Right kidney (tissue), 1 donor: ENCODE results near the gene SRMS.

Experiments
- DNase-seq: peaks from one replicate; pipeline ENCODE4 v3.0.0-alpha.2; 2016

Gene SRMS

GRCh38 chr20:63537525-63538203 is 9.9 kb downstream of the SRMS start:
- peak; percentile 81 for DNase-seq

GRCh38 chr20:63536997-63537524 is 10.5 kb downstream of the SRMS start, which contains the start of gene PTK6:
Gene PTK6, minus strand, starts transcription at chr20:63537376. Its CDS starts 62 bp downstream, at chr20:63537314.
- no peak for DNase-seq

DNA sequence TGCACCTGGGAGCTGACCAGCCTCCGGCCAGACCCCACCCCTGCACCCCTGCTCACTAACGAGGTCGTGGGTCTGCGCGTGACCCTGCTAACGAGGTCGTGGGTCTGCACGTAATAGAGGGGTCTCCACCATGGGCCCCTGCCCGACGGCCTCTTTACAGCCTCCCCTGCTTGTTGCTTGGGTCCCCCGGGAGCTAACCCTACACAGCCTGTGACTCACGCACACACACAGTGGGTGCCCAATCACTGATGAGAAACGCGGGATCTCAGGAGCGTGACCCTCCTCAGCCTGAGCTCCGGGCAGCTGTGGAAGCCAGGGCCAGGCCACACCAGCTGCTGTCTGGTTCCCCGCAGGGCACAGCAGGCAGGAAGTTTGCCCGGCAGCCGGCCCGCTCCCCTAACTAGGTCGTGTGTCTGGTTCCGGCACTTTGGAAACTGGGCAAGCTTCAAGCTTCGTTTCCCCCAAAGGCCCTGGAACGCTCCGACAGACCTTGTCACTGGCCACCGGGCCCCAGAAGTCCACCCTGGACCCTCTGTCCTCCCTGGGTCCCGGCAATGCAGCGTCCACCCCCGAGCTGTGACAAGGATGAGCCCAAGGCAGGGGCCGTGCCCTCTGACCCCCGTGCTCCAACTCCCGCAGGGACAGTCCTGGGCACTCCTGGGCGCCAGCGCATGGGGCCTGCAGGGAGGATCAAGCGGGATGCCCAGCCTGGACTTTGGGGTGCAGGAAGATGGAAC is 11.1 kb downstream of the SRMS start:
- DNase-seq = peak; percentile 20

GRCh38 chr20:63534831-63535651 is 12.5 kb downstream of the SRMS start:
- peak; percentile 38 for DNase-seq

GRCh38 chr20:63534427-63534830 is 13.1 kb downstream of the SRMS start:
- no peak for DNase-seq

GRCh38 chr20:63533871-63534393 is 13.6 kb downstream of the SRMS start:
- peak; percentile 37 for DNase-seq

- no peak for DNase-seq
Observed at GRCh38 chr20:63533388-63533787, 14.2 kb downstream of the SRMS start.

DNA sequence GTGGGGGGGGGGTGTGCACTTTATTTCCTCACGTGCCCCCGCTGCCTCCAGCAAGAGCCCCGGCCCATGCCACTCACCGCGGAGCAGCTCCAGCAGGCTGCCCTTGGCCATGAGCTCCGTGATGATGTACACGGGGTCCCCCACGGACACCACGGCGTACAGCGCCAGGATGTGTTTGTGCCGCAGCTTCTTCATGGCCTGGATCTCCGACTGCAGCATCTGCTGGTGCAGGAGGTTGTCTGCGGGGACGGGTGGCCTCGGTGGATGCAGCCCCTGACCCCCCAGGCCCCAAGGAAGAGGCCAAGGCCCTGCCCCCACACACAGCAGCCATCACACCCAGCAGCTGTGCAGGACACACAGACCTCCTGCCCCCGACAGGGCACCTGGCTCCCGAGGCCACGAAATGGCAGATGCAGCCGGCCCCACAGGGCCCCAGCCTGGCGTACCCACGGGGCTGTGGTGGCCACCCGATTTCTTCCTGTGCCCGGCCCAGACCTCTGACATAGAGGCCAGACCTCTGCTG is 15.0 kb downstream of the SRMS start:
- DNase-seq = no peak

DNA sequence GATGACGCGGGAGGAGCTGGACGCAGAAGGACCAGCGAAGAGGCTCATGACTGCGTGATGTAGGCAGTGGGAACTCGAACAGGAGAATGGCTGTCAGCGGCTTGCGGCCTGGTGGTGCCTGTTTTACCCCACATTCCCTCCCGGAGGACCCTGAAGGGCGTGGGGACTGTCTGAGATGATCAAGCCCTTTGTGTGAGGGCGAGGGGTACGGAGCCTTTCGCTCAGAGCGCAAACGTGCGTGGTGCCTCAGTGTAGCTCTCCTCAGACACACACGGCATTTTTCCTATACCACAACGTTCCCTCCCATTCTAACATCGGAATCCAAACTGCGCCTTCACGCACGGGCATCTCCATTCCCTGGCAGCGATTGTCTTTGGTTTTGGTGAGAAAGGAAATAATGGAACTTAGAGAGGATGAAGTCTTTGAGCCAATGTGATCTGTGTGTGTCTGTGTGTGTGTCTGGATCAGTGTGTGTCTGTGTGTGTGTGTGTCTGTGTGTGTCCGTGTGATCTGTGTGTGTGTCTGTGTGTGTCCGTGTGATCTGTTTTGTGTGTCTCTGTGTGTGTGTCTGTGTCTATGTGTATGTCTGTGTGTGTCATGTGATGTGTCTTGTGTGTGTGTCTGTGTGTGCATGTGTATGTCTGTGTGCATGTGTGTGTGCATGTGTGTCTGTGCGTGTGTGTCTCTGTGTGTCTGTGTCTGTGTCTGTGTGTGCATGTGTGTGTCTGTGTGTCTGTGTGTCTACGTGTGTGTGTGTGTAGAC is 15.7 kb downstream of the SRMS start:
- DNase-seq = no peak

GRCh38 chr20:63530788-63531160 is 16.8 kb downstream of the SRMS start:
- no peak for DNase-seq

DNA sequence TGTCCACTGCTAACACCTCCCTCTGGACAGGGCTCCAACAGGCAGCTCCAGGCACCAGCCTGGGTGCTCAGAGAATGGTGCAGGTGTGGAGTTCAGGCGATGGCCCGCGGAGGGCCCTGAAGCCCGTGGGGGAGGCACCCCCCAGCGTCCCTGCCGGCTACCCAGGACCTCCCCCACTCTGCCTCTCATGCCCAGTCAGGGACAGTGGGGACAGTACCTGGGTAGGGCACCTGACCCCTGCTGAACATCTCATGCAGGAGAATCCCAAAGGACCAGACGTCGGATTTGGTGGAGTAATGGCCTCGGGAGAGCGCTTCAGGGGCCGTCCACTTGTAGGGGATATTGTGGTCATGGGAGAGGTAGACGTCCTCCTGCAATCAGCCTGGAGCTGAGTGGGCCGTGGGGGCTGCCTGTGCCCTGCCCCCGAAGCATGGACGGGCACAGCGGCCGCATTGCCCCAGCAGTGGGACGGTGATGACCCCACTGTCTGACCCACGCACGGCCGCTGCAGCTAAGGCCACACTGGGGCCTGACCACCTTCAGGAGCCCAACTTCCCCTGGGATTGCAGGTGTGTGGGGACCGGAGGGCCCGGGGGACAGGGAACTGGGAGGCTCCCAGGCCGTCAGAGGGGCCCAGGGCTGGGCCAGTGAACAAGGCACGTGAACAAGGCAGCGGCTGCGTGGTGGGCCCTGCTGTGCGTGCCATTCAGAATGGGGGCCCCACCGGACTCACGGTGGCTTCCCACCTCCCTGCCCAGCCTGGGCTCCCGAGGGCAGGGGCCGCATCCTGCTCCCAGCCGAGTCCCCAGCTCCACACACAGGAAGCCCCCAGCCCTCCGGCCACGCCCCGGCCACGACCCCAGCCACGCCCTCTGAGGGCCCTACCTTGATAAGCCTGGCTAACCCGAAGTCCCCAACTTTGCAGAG is 17.4 kb downstream of the SRMS start:
- DNase-seq = peak; percentile 12

DNA sequence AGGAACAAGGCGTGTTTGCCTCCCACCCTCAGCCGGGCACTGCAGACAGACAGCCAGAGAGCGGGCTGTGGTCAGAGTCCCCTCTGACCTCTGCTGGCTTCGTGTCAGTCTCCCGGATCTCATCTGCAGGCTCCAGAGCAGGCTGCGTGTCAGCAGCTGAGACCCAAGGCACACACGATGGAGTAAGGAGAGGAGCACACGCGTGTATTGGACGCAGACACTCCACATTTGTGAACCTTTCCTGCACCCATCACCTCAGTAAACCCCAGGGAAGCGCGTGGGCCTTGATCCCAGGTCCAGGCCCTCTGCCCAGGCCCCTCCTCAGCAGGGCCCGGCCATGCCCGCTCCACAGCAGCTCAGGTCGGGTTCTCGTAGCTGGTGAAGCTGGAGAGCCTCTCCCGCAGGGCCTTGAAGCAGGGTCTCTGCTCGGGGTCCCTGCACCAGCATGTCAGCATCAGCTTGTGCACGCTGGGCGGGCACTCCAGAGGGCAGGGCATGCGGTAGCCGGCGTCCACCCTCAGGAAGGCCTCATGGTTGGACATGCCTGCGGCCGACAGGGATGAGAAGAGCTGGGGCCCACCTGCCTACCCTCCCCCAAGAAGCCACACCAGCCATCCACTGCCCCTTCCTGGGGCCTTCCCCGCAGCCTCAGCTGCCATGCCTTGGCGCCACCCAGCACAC is 18.2 kb downstream of the SRMS start:
- peak; percentile 10 for DNase-seq

GRCh38 chr20:63527184-63527583 is 20.4 kb downstream of the SRMS start:
- no peak for DNase-seq

DNA sequence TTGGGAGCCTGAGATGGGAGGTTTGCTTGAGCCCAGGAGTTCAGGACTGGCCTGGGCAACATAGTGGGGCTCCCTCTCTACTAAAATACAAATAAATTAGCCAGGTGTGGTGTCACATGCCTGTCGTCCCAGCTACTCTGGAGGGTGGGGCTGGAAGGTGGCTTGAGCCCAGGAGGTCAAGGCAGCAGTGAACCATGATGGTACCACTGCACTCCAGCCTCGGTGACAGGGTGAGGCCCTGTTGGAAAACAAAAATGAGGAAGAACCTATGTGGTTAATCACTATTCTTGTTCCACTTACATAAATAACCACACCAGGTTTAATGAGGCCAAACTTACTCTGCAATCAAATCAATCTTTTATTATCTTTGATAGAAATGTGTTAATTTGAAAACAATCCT is 21.6 kb downstream of the SRMS start:
- DNase-seq = no peak

GRCh38 chr20:63525185-63525584 is 22.4 kb downstream of the SRMS start:
- DNase-seq = no peak

- no peak for DNase-seq
Observed at GRCh38 chr20:63522981-63523611, 24.5 kb downstream of the SRMS start.

GRCh38 chr20:63522091-63522868 is 25.3 kb downstream of the SRMS start:
- no peak for DNase-seq

DNA sequence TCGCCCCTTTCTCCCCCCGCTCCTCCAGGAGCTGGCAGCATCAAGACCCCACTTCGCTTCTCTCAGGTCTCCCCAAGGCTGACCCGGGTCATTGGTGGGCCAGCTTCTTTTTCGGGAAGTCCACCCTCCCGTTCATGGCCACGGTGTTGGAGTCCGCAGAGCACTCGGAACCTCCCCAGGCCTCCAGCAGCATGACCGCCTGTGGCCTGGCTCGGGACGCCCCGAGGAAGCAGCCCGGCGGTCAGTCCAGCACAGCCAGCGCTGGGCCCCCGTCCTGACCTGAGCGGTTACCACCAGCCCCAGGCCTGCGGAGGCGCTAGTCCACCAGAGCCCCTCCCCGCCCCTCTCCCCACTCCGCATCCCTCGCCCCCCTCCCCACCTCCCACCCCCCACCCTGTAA is 25.9 kb downstream of the SRMS start:
- DNase-seq = no peak
